GM21447 (cell line): ENCODE results near the gene STRAP.
"Not testable (repeated sequence)": the region's sequence is repeated elsewhere in the genome, so short reads cannot be mapped to it uniquely, and the experiment has no call there.

Experiments
- ATAC-seq: cut with Tn5 transposase; IDR thresholded peaks from one replicate; pipeline ENCODE4 v1.9.1; 2021; ENCODE audit not compliant: unreplicated experiment

STRAP gene

GRCh38 chr12:15868186-15868585 is 14.0 kb upstream of the STRAP start:
- no peak for ATAC-seq

GRCh38 chr12:15873556-15873955 is 8.6 kb upstream of the STRAP start:
- no peak for ATAC-seq

- not testable (repeated sequence) for ATAC-seq
Measured at GRCh38 chr12:15874556-15875145, 7.5 kb upstream of the STRAP start.

- no peak for ATAC-seq
Measured at GRCh38 chr12:15875863-15876262, 6.3 kb upstream of the STRAP start.

GRCh38 chr12:15879413-15879812 is 2.8 kb upstream of the STRAP start:
- ATAC-seq: no peak

GRCh38 chr12:15880721-15881120 is 1.5 kb upstream of the STRAP start:
- no peak for ATAC-seq

- no peak for ATAC-seq
Measured at GRCh38 chr12:15883536-15883935, 1.3 kb downstream of the STRAP start.

GRCh38 chr12:15886372-15887042 is 4.3 kb downstream of the STRAP start:
- no peak for ATAC-seq

GRCh38 chr12:15887043-15887817 is 5.0 kb downstream of the STRAP start:
- ATAC-seq: no peak

- no peak for ATAC-seq
Measured at GRCh38 chr12:15892645-15893259, 10.6 kb downstream of the STRAP start.

- no peak for ATAC-seq
Measured at GRCh38 chr12:15893260-15893659, 11.1 kb downstream of the STRAP start.

GRCh38 chr12:15896867-15897266 is 14.7 kb downstream of the STRAP start:
- ATAC-seq: no peak

GRCh38 chr12:15897433-15897832 is 15.2 kb downstream of the STRAP start:
- ATAC-seq: no peak

- peak; percentile 80 for ATAC-seq
Measured at GRCh38 chr12:15899282-15899870, 17.2 kb downstream of the STRAP start.

- no peak for ATAC-seq
Measured at GRCh38 chr12:15904378-15904920, 22.3 kb downstream of the STRAP start.

- no peak for ATAC-seq
Measured at GRCh38 chr12:15910468-15910863, 28.3 kb downstream of the STRAP start.

- peak; percentile 93 for ATAC-seq
Measured at GRCh38 chr12:15910864-15911721, 28.9 kb downstream of the STRAP start, which contains the start of gene DERA. TSS of gene DERA (plus strand) at chr12:15911332. CDS start at chr12:15911384, 52 bp downstream.

GRCh38 chr12:15911931-15912330 is 29.7 kb downstream of the STRAP start:
- not testable (repeated sequence) for ATAC-seq

GRCh38 chr12:15914131-15914530 is 31.9 kb downstream of the STRAP start:
- not testable (repeated sequence) for ATAC-seq

GRCh38 chr12:15918066-15918465 is 35.9 kb downstream of the STRAP start:
- ATAC-seq: no peak
